Naive thymus-derived CD8-positive, alpha-beta T cell (primary cell): ENCODE results near the gene LYRM9. TPM values are rescaled to one million over a fixed set of nuclear protein-coding genes. Genes with fewer than 3 reads are reported as not detected.

Experiments used
- polyA plus RNA-seq, 3 donors: library from polyadenylated mRNA; unstranded; fragments of 300-500 nt; fragmentation: Illumina TruSeq; gene quantifications; one replicate each; pipeline ENCODE4 v1.2.3, GENCODE V29; 2021
- total RNA-seq, 8 experiments: library from RNA in 2 of 8; stranded (reverse) in 2 of 8; gene quantifications; one replicate each; pipeline ENCODE4 v1.2.3 and lab custom pipeline; 2021 to 2026

LYRM9 gene
- total and polyA plus RNA-seq, 5 experiments from 2014 or later, result 20.8 to 30.9 (median 22.6) TPM

Other genes with a start within 250 kb of the LYRM9 start
- under 1 TPM; 0.41 to 0.42 TPM for gene NOS2, start 92.8 kb downstream of the LYRM9 start, total RNA-seq
- gene NOS2, start 92.8 kb downstream of the LYRM9 start, polyA plus RNA-seq, result under 1 TPM in 1 of 3 donors, not detected in 2; 0.23 TPM
- gene NLK, start 149.3 kb upstream of the LYRM9 start, total RNA-seq, result 10 to 100 TPM; 14.6 to 15.4 TPM
- 1 to 10 TPM; 1.5 to 2.1 (median 2.1) TPM for gene NLK, start 149.3 kb upstream of the LYRM9 start, polyA plus RNA-seq